GM19455 (cell line): ENCODE results near the gene DLGAP1.
"Not testable (repeated sequence)": the region's sequence is repeated elsewhere in the genome, so short reads cannot be mapped to it uniquely, and the experiment has no call there.

Experiments used
- ATAC-seq: cut with Tn5 transposase; IDR thresholded peaks from one replicate; pipeline ENCODE4 v1.9.1; 2021; ENCODE audit not compliant: unreplicated experiment

The DLGAP1 gene

DNA sequence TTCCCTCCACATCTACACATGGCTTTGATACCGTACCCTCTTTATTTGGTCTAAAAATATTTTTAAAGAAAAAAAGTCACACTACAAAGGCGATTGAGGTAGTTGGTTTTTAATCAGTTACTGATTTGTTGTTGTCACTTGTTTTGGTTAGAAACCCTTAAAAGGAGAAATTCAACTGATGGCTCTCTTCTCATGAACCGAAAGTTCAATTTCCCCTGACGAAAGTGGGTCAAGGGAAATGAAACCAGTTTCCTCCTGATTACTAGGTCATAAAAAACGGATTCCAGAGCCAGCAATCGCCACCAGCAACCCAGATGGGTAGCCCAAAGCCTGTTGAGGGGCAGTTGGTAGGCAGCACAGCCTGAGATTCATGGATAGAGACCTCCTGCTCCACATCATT is 63.2 kb downstream of the DLGAP1 start:
- no peak for ATAC-seq

DNA sequence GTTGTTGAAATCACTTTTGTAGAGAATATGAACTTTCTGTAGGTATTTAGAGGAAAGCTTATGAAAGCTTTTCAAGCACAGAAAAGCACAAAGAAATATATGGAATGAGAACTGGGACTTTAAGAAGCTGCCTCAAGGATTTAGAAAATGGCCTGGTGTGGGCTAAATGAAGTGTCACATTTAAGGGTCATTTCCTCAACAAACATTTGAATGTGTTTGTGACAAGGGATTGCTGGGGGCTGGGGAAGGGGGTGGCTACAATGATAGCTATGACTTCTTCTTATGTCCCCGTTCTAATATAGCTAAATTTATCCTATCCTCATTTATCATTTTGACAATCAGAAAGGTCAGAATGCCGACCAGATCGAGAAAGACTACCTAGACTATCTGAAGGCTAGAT is 69.2 kb downstream of the DLGAP1 start:
- no peak for ATAC-seq

- ATAC-seq, result no peak
These were observed 70.2 kb downstream of the DLGAP1 start for GRCh38 chr18:4384932-4385331.

GRCh38 chr18:4374564-4374963 is 80.5 kb downstream of the DLGAP1 start:
- ATAC-seq, result no peak

DNA sequence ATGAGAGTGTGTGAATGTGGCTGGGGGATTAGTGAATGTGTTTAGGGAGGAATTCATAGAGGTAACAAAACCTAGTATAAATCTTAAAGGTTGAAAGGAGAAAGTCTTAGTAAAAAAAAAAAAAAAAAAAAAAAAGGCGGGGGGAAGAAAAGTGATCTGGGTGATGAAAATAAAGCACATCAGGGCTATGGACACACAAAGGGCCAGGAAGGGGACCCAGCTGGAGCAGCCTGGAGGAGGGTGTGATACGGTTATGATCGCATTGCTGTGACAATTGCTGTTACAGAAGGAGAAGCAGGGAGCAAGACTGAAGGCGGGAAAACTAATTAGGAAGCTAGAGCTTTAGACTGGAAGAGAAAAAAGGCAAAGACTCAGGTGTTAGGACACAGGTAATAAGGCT is 85.4 kb downstream of the DLGAP1 start:
- ATAC-seq, result no peak

DNA sequence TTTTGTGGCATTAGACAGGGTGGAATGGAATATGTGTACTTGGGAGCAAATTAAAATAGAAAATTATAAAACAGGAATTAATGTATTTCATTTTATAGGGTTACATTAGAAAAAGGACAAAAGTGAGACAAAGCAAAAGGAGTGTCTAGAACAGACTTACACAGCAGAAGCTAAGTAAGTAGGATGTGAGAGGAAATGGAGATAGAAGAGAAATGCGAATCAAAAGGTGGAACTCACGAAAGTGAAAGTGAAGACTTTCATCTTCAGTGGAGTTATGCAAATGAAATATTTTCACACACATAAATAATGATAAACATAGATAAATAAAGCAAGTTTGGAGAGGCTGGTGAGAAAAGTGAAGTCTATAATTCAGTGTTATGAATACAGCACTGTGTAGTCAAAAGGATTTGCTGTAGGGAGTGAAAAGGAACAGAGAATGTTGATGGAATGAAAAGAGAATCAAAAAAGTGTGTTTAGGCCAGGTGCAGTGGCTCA is 94.8 kb downstream of the DLGAP1 start:
- ATAC-seq, result no peak

DNA sequence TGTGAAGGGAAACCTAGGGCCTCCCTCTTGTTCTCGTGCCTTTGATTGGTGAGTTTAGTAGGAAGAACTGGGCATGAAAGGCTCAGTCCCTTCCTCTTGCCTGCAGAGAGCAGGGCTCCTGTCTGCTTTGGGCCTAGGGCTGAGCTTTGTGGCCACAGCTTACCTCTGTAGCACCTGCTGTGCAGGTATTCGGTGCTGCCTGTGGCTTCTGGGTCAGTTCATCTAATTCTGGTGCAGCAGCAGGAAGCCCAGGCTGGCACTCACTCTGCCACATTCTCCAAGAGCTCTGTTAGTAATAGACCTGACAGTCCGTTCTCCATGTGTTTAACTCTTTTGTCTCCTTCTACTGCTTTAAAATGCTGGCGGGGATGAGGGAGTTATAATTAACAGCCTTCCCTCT is 96.5 kb downstream of the DLGAP1 start:
- ATAC-seq, result no peak

DNA sequence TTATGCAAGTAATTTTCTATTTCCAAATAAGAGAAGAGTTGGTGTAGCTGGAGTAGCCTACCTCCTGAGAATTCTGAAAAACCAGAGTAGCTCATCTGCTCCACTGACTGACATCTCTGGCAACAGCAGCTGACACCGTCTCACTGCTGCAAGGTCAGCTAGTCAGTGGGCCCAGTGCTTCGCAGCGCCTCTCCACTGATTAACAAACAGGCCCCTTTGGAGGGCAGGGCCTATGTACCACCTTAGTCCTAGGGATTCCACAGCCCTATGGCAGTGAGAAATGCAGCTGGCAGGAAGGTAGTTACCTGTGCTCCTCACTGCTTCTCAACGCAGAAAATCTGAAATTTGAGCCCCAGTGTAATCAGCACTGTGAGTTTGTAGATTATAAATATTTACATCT is 97.5 kb downstream of the DLGAP1 start:
- ATAC-seq, result no peak

- no peak for ATAC-seq
These were observed 98.2 kb downstream of the DLGAP1 start for GRCh38 chr18:4356929-4357328.

DNA sequence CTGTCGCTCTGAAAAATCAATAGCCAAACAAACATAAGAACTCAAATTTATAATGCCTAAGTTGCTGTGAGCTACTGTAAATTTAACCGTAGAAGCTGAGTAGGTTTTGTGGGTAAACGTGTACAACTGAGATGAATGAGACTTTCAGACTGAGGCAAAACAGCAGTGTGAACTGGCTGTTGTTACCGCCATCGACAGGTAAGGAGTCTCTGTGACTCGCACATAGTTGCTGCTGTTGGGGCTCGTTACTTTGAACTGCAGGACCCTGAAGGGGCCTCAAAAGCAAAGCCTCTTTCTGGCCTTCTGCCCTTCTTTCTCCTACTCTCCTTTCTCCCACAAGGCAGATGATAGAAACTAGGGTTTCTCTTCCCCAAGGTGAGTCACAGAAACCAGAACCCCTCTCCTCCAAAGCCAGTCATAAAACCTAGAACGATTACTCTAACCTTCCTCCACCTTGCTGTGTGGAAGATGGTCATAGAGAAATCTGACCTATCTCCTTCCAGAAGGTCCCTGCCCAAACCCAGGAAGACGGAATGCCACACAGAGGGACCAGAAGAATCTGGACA is 101.2 kb downstream of the DLGAP1 start:
- no peak for ATAC-seq

- ATAC-seq, result no peak
These were observed 102.2 kb downstream of the DLGAP1 start for GRCh38 chr18:4352746-4353551.

GRCh38 chr18:4351005-4351404 is 104.1 kb downstream of the DLGAP1 start:
- ATAC-seq, result no peak

- no peak for ATAC-seq
These were observed 119.7 kb downstream of the DLGAP1 start for GRCh38 chr18:4335386-4335785.

DNA sequence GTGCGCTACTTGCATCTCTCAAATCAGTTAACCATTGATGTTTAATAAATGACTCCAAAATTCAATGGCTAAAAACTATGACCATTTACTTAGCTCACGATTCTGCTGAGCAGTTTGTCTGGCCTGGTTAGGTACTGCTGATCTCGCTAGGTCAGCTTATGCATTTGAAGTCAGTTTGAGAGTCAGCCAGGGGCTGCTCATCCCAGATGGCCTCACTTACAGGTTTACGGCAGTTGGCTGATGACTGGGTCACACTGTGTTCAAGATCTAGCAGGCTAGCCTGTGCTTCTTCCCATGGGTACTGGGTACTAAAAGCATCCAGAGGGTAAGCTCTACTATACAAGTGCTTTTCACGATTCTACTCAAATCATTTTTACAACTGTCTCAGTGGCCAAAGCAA is 122.1 kb downstream of the DLGAP1 start:
- no peak for ATAC-seq

GRCh38 chr18:4319738-4320677 is 135.1 kb downstream of the DLGAP1 start:
- no peak for ATAC-seq

- ATAC-seq, result no peak
These were observed 136.8 kb downstream of the DLGAP1 start for GRCh38 chr18:4318311-4318710.

- not testable (repeated sequence) for ATAC-seq
These were observed 143.2 kb downstream of the DLGAP1 start for GRCh38 chr18:4311945-4312344.

GRCh38 chr18:4311136-4311535 is 144.0 kb downstream of the DLGAP1 start:
- ATAC-seq, result no peak

GRCh38 chr18:4309227-4309626 is 145.9 kb downstream of the DLGAP1 start:
- ATAC-seq, result no peak

DNA sequence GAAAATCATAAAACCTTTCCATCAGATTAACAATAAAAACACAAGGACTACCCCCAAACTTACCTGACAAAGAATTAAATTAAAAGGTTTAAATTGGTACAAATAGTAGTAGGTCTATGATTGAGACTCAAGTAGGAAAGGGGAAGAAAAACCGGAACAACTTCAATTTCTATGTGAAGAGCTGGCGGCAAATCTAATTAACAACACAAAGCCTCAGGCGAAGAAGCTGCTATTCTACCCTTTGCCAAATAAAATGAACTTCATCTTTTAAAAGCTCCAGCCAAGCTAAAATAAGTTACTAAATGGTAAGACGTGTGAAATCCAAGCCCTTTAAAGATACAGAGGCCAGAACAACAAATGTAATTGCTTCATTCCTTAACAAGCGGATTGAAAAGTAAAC is 146.5 kb downstream of the DLGAP1 start:
- no peak for ATAC-seq

DNA sequence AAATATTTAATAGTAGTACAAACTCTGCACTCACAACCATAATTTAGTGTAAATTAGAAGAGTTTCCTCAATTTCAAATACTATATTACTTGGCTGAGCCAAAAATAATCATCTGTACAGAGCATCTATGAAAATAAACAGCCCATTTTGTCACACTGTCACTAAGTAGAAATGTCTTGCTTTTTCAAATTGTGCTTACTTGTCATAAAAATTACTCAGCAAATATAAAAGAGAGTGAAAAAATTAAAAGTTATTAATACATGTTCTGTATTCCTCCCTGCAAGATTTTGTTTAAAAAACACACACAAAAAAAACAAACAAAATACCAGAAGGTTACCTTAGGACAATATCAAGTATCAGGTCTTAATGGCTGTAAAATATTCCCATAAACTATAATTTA is 155.7 kb downstream of the DLGAP1 start:
- ATAC-seq, result no peak

DNA sequence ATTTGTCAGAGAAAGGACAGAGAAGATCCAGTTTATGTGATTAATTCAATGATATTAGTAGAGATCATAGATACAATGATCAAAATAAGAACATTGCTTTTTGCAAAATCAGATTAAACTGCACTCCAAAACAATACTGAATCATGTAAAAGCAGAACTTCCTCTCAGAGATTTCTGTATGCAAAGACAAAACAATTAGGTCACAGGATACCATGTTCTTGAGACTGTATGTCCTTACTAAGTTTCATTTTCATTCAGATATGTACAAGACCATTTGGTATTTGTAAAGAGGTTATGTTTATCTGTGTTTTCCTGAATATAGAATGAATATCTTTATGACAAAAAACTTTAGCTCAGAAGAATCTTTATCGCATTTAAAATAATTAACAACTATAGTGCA is 161.8 kb downstream of the DLGAP1 start:
- no peak for ATAC-seq
